HL-60 (cell line): Measurements from ENCODE around the gene QPRT.

Experiments
- DNase-seq, 2 experiments: peaks; one replicate each; pipeline ENCODE4 v3.0.0-alpha.2; 2010 to 2020; ENCODE audit warnings: low read depth in 1 of 2, low spot score in 1 of 2
- H3K27ac ChIP-seq: fragments of 250-450 bp; sonication (Bioruptor Pico); replicated peaks from 2 replicates; pipeline ENCODE4 v1.5.1; 2020; ENCODE audit warnings: mild to moderate bottlenecking, moderate library complexity
- H3K27me3 ChIP-seq: fragments of 250-450 bp; sonication (Bioruptor Pico); 2 replicates; pipeline ENCODE4 v1.5.1; 2021; ENCODE audit warnings: mild to moderate bottlenecking, moderate library complexity; ENCODE audit not compliant: insufficient read depth, poor library complexity, severe bottlenecking
- H3K4me3 ChIP-seq: replicated peaks from 2 replicates; pipeline ENCODE4 v1.5.1; 2011; ENCODE audit warnings: mild to moderate bottlenecking, control low read depth, low read length; ENCODE audit not compliant: insufficient read depth
- GABPA ChIP-seq: IDR thresholded peaks from 2 replicates; pipeline ENCODE4 v1.6.1; 2012; ENCODE audit warnings: low read depth
- POLR2AphosphoS5 ChIP-seq: IDR thresholded peaks from 2 replicates; pipeline ENCODE4 v1.6.1; 2012; ENCODE audit warnings: low read depth
- SPI1 ChIP-seq: IDR thresholded peaks from 2 replicates; pipeline ENCODE4 v1.6.1; 2012; ENCODE audit warnings: low read depth, mild to moderate bottlenecking, borderline replicate concordance
- TF ChIP-seq, protein P1 (sequence below): IDR thresholded peaks from one replicate; pipeline ENCODE4 v1.5.1; 2011; ENCODE audit warnings: low read length, control low read depth, inconsistent platforms; ENCODE audit not compliant: insufficient read depth
- TF ChIP-seq, protein P2 (sequence below): IDR thresholded peaks from 2 replicates; pipeline ENCODE4 v1.6.1; 2012; ENCODE audit warnings: low read depth; ENCODE audit not compliant: insufficient replicate concordance

QPRT gene

DNA sequence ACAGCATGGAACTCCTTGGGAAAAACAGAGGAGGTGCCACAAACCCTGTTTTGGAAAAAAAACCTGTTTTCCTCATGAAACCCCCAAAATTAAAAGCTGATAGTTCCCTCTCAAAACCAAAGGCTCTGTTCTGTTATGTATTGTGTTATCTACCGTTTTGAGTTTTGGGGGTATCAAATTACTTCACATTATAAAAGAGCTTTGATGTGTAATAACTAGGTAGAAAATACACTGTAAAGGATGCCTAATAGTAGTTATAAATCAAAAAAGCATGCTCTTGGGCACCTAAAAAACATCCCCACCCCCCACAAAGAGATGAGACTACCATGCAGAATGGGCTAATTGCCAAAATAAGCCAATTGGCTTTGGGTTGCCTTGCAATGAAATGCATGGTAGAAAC is 36.0 kb downstream of the QPRT start:
- DNase-seq: no peak

GRCh38 chr16:29717113-29717512 is 38.1 kb downstream of the QPRT start:
- no peak overlapping the region for H3K4me3 ChIP-seq
- DNase-seq: no peak
- no peaks in the 10 kb centered on the region for H3K27me3 ChIP-seq
- no peak overlapping the region for H3K27ac ChIP-seq
- TF ChIP-seq GABPA (no peak), POLR2AphosphoS5 (no peak), SPI1 (no peak)
- TF ChIP-seq, protein P1, sequence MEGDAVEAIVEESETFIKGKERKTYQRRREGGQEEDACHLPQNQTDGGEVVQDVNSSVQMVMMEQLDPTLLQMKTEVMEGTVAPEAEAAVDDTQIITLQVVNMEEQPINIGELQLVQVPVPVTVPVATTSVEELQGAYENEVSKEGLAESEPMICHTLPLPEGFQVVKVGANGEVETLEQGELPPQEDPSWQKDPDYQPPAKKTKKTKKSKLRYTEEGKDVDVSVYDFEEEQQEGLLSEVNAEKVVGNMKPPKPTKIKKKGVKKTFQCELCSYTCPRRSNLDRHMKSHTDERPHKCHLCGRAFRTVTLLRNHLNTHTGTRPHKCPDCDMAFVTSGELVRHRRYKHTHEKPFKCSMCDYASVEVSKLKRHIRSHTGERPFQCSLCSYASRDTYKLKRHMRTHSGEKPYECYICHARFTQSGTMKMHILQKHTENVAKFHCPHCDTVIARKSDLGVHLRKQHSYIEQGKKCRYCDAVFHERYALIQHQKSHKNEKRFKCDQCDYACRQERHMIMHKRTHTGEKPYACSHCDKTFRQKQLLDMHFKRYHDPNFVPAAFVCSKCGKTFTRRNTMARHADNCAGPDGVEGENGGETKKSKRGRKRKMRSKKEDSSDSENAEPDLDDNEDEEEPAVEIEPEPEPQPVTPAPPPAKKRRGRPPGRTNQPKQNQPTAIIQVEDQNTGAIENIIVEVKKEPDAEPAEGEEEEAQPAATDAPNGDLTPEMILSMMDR: no peak
- TF ChIP-seq, protein P2, sequence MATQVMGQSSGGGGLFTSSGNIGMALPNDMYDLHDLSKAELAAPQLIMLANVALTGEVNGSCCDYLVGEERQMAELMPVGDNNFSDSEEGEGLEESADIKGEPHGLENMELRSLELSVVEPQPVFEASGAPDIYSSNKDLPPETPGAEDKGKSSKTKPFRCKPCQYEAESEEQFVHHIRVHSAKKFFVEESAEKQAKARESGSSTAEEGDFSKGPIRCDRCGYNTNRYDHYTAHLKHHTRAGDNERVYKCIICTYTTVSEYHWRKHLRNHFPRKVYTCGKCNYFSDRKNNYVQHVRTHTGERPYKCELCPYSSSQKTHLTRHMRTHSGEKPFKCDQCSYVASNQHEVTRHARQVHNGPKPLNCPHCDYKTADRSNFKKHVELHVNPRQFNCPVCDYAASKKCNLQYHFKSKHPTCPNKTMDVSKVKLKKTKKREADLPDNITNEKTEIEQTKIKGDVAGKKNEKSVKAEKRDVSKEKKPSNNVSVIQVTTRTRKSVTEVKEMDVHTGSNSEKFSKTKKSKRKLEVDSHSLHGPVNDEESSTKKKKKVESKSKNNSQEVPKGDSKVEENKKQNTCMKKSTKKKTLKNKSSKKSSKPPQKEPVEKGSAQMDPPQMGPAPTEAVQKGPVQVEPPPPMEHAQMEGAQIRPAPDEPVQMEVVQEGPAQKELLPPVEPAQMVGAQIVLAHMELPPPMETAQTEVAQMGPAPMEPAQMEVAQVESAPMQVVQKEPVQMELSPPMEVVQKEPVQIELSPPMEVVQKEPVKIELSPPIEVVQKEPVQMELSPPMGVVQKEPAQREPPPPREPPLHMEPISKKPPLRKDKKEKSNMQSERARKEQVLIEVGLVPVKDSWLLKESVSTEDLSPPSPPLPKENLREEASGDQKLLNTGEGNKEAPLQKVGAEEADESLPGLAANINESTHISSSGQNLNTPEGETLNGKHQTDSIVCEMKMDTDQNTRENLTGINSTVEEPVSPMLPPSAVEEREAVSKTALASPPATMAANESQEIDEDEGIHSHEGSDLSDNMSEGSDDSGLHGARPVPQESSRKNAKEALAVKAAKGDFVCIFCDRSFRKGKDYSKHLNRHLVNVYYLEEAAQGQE: no peak

More for the DNA sequence above, 36.0 kb downstream of the QPRT start:
- TF ChIP-seq, protein P1: no peak
- TF ChIP-seq GABPA (no peak), SPI1 (no peak), POLR2AphosphoS5 (no peak)
- TF ChIP-seq, protein P2: no peak
- Histone ChIP-seq H3K4me3 (no peak overlapping the region), H3K27me3 (no peaks in the 10 kb centered on the region), H3K27ac (no peak overlapping the region)

DNA sequence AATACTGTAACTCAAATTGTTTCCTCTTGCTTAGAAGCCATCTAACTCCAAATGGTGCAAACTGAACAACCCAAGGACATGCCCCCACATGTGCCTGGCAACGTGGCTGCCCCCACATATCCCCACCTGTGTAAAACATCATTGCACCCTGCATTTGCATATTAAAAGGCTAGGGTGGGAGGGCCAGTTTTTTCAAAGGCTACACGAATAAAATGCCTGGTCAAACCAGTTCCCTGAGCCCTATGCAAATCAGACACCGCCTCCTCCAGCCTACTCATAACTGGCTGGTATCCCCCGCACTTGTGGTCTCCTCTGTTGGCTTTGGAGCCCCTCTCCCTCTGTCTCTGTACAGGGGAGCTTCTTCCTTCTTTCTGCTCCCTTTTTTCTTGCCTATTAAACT is 40.1 kb downstream of the QPRT start:
- Histone ChIP-seq H3K27ac (no peak overlapping the region), H3K4me3 (no peak overlapping the region), H3K27me3 (no peaks in the 10 kb centered on the region)
- no peak for DNase-seq
- TF ChIP-seq GABPA: no peak
- TF ChIP-seq, protein P2: no peak
- TF ChIP-seq, protein P1: no peak
- no peak for TF ChIP-seq POLR2AphosphoS5
- TF ChIP-seq SPI1: no peak
